HEK293T (cell line): ENCODE data around the gene FCSK.
"Not testable (repeated sequence)": the region's sequence is repeated elsewhere in the genome, so short reads cannot be mapped to it uniquely, and the experiment has no call there.

Experiments
- CTCF ChIA-PET: fragments of 350-600 bp; formaldehyde crosslinking; extraction: SDS; loops from one replicate; lab custom pipeline; 2021; ENCODE audit warnings: antibody characterized with exemption, inconsistent platforms; lab: Yijun Ruan, JAX
- POLR2A ChIA-PET: fragments of 350-600 bp; formaldehyde crosslinking; extraction: SDS; loops from one replicate; lab custom pipeline; 2020; ENCODE audit warnings: antibody characterized with exemption, inconsistent platforms; lab: Yijun Ruan, JAX
- DNase-seq: peaks from one replicate; pipeline ENCODE4 v3.0.0; 2012; ENCODE audit warnings: mixed read lengths; ENCODE audit errors: extremely low spot score
- ARNT ChIP-seq: fragments of 450-650 bp; IDR thresholded peaks from 2 replicates; pipeline ENCODE4 v1.6.1; 2017; ENCODE audit warnings: mild to moderate bottlenecking
- BHLHE40 ChIP-seq: fragments of 450-650 bp; IDR thresholded peaks from 2 replicates; pipeline ENCODE4 v1.6.1; 2016; ENCODE audit warnings: mild to moderate bottlenecking, moderate library complexity, borderline replicate concordance
- CTBP1 ChIP-seq: fragments of 450-650 bp; IDR thresholded peaks from 2 replicates; pipeline ENCODE4 v1.6.1; 2016; ENCODE audit warnings: borderline replicate concordance
- ELF4 ChIP-seq: fragments of 450-650 bp; IDR thresholded peaks from 2 replicates; pipeline ENCODE4 v1.6.1; 2017; ENCODE audit warnings: antibody characterized with exemption
- FOXA1 ChIP-seq: fragments of 450-650 bp; IDR thresholded peaks from 2 replicates; pipeline ENCODE4 v1.6.1; 2016; ENCODE audit warnings: mild to moderate bottlenecking
- FOXK2 ChIP-seq: fragments of 450-650 bp; IDR thresholded peaks from 2 replicates; pipeline ENCODE4 v1.6.1; 2016; ENCODE audit warnings: mild to moderate bottlenecking
- FOXM1 ChIP-seq: fragments of 450-650 bp; IDR thresholded peaks from 2 replicates; pipeline ENCODE4 v1.6.1; 2017; ENCODE audit warnings: mild to moderate bottlenecking, borderline replicate concordance
- HDGF ChIP-seq: fragments of 450-650 bp; IDR thresholded peaks from 2 replicates; pipeline ENCODE4 v1.6.1; 2017; ENCODE audit warnings: antibody characterized with exemption, borderline replicate concordance
- L3MBTL2 ChIP-seq: fragments of 450-650 bp; conservative IDR thresholded peaks from 2 replicates; pipeline ENCODE4 v1.6.1; 2016; ENCODE audit warnings: mild to moderate bottlenecking
- LEF1 ChIP-seq: fragments of 450-650 bp; IDR thresholded peaks from 2 replicates; pipeline ENCODE4 v1.6.1; 2017; ENCODE audit warnings: mild to moderate bottlenecking, borderline replicate concordance
- NFRKB ChIP-seq: fragments of 450-650 bp; IDR thresholded peaks from 2 replicates; pipeline ENCODE4 v1.6.1; 2016; ENCODE audit warnings: mild to moderate bottlenecking, moderate library complexity
- SP1 ChIP-seq: fragments of 450-650 bp; IDR thresholded peaks from 2 replicates; pipeline ENCODE4 v1.6.1; 2017
- SUZ12 ChIP-seq: fragments of 450-650 bp; IDR thresholded peaks from 2 replicates; pipeline ENCODE4 v1.6.1; 2016; ENCODE audit warnings: mild to moderate bottlenecking
- TARDBP ChIP-seq: fragments of 450-650 bp; IDR thresholded peaks from 2 replicates; pipeline ENCODE4 v1.6.1; 2016
- ZNF384 ChIP-seq: fragments of 450-650 bp; IDR thresholded peaks from 2 replicates; pipeline ENCODE4 v1.6.1; 2016
- TF ChIP-seq, protein P1 (sequence below): fragments of 450-650 bp; IDR thresholded peaks from 2 replicates; pipeline ENCODE4 v1.6.1; 2016

The FCSK gene

DNA sequence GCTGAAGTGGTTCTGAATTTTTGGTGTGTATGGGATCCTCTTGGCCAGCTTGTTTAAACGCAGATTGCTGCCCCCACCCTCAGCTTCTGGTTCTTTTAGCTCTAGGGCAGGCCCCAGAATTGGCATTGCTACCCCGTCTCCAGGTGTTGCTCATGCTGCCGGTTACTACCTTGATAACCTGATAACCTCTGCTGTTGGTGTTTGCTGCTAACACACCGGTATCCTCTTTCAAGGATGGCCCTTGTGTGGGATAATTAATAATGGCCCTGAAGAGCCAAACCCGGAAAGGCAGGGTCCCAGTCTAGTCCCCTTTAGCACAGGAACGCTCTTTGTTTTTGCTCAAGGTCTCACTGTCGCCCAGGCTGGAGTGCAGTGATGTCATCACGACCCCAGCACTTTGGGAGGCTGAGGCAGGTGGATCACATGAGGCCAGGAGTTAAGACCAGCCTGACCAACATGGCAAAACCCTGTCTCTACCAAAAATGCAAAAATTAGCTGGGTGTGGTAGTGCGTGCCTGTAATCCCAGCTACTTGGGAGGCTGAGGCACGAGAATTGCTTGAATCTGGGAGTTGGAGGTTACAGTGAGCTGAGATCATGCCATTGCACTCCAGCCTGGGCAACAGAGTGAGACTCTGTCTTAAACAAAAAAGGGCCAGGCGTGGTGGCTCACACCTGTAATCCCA is 14.2 kb upstream of the FCSK start:
- ChIA-PET CTCF (no interaction called here), POLR2A (interaction anchor here (0.9 to 3.5 kb wide), 6 partner anchors 10 to 60 kb away, joined by 3 to 27 read pairs (median 6); partner anchors contain the start of gene FCSK)
- TF ChIP-seq, protein P1, sequence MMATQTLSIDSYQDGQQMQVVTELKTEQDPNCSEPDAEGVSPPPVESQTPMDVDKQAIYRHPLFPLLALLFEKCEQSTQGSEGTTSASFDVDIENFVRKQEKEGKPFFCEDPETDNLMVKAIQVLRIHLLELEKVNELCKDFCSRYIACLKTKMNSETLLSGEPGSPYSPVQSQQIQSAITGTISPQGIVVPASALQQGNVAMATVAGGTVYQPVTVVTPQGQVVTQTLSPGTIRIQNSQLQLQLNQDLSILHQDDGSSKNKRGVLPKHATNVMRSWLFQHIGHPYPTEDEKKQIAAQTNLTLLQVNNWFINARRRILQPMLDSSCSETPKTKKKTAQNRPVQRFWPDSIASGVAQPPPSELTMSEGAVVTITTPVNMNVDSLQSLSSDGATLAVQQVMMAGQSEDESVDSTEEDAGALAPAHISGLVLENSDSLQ: no peak
- TF ChIP-seq FOXK2 (no peak), ELF4 (no peak), BHLHE40 (no peak), FOXM1 (no peak), ARNT (no peak), LEF1 (no peak), CTBP1 (no peak), FOXA1 (no peak)
- no peak for DNase-seq

DNA sequence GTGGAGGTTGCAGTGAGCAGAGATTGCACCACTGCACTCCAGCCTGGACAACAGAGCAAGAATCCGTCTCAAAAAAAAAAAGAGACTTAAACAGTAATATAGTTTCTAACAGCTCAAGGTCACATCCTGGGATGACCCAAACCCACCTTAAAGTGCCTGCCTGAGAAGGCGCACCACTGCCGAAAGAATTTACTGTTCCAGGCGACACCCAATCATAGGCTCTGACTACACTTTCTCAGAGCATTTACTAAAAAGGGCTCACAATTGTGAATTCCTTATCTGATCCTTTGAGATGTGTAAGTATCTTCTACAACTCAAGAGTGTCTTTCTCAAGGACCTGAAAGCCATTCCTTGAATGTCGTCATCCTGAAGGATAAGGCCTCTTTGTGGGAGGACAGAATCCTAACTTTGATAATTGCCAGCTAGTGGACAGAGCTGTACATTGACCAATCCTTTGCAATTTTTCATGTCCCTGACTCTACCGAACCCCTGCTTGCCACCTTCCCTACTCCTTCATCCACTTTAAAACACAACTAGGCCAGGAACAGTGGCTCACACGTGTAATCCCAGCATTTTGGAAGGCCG is 12.9 kb upstream of the FCSK start:
- CTCF ChIA-PET: no interaction called here
- POLR2A ChIA-PET: interaction anchor here (1.6 kb wide), 1 partner anchor 12 kb away, joined by 5 read pairs; no protein-coding TSS in a partner anchor
- no peak for DNase-seq
- no peak for TF ChIP-seq CTBP1

DNA sequence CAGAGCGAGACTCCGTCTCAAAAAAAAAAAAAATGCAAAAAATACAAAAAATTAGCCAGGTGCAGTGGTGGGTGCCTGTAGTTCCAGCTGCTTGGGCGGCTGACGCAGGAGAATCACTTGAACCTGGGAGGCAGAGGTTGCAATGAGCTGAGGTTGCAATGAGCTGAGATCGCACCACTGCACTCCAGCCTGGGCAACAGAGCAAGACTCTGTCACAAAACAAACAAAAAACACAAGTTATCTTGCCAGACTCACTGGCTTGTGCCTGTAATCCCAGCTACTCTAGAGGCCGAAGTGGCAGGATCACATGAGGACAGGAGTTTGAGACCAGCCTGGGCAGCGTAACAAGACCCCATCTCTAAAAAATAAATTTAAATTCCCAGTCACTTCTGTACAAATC is 12.1 kb upstream of the FCSK start:
- no peak for TF ChIP-seq FOXA1
- no peak for TF ChIP-seq SP1
- no peak for TF ChIP-seq FOXM1
- no peak for TF ChIP-seq ELF4
- TF ChIP-seq BHLHE40: no peak
- no peak for TF ChIP-seq ARNT
- TF ChIP-seq, protein P1: no peak
- no peak for TF ChIP-seq HDGF
- no peak for TF ChIP-seq L3MBTL2
- TF ChIP-seq TARDBP: no peak
- TF ChIP-seq CTBP1: no peak
- CTCF ChIA-PET: no interaction called here
- DNase-seq: no peak
- POLR2A ChIA-PET: interaction anchor here (1.5 kb wide), 1 partner anchor 12 kb away, joined by 7 read pairs; the partner anchor contains the start of gene FCSK

DNA sequence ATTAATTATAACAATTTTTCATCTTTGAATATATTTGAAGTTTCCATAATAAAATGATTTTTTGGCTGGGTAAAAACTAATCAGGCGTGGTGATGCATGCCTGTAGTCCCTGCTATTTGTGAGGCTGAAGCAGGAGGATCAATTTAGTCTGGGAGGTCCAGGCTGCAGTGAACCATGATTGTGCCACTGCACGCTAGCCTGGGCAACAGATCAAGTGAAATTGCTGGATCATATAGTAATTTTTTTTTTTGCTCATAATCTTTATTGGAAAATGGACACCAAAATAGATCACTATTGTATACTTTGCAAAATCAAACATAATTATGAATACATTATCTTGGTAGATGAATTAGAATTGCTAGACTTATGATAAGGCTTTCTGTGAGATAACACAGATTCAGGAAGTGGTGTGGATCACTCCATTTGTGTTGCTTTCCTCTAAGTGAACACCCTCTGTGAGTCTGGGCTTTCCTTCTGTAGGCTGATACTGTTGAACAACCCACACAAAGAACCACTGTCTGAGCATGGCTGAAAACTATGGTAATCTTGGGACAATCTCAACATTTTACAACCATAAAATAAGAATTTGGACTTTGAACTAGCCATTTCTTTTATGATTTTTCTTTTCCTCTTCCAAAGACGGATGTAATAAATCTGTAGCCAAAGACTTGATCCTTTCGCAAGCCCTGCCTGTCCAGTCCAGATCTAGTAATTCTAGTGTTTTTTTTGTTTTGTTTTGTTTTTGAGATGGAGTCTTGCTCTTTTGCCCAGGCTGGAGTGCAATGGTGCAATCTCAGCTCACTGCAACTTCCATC is 9.9 kb upstream of the FCSK start:
- DNase-seq: no peak
- ChIA-PET POLR2A (no interaction called here), CTCF (no interaction called here)
- TF ChIP-seq CTBP1 (no peak), SUZ12 (no peak), FOXK2 (no peak), BHLHE40 (no peak), ZNF384 (no peak), ARNT (no peak), FOXM1 (no peak), ELF4 (no peak), SP1 (no peak), HDGF (no peak), FOXA1 (no peak), TARDBP (no peak), NFRKB (no peak), LEF1 (no peak), L3MBTL2 (no peak)
- TF ChIP-seq, protein P1: no peak

DNA sequence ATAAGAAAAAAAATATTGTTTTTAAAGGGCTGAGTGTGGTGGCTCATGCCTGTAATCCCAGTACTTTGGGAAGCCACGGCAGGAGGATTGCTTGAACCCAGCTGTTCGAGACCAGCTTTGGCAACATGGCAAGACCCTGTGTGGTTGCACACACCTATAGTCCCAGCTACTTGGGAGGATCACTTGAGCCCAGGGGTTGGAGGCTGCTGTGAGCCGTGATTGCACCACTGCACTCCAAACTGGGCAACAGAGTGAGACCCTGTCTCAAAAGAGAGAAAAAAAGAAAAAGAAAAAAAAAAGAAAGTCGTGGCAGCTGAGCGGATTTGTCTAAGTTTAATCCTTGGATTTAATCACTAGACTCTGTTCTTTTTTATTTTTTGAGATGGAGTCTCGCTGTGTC is 6.3 kb upstream of the FCSK start:
- DNase-seq: no peak
- ChIA-PET CTCF (no interaction called here), POLR2A (no interaction called here)
- TF ChIP-seq BHLHE40 (no peak), ARNT (no peak), HDGF (no peak), ELF4 (no peak), FOXA1 (no peak), ZNF384 (no peak), TARDBP (no peak)
- TF ChIP-seq, protein P1: no peak

DNA sequence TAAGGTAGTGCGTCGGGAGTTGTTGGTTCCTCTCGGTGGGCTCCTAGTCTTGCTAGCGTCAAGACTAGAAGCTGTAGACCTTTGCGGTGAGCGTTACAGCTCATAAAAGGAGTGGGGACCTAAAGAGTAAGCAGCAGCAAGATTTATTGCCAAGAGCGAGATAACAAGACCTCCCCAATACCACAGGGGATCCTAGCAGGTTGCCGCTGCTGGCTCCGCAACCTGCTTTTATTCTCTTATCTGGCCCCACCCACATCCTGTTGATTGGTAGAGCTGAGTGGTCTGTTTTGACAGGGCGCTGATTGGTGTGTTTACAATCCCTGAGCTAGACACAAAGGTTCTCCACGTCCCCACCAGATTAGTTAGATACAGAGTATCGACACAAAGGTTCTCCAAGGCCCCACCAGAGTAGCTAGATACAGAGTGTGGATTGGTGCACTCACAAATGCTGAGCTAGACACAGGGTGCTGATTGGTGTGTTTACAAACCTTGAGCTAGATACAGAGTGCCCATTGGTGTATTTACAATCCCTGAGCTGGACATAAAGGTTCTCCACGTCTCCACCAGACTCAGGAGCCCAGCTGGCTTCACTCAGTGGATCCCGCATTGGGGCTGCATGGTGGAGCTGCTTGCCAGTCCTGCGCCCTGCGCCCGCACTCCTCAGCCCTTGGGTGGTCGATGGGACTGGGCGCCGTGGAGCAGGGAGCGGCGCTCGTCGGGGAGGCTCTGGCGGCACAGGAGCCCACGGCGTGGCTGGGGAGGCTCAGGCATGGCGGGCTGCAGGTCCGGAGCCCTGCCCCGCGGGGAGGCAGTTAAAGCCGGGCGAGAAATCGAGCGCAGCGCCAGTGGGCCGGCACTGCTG is 4.0 kb upstream of the FCSK start:
- POLR2A ChIA-PET: interaction anchor here (1.5 to 1.6 kb wide), 3 partner anchors 11 to 69 kb away, joined by 3 to 7 read pairs (median 4); partner anchors contain the start of gene ST3GAL2
- CTCF ChIA-PET, DNase-seq: not testable (repeated sequence)

DNA sequence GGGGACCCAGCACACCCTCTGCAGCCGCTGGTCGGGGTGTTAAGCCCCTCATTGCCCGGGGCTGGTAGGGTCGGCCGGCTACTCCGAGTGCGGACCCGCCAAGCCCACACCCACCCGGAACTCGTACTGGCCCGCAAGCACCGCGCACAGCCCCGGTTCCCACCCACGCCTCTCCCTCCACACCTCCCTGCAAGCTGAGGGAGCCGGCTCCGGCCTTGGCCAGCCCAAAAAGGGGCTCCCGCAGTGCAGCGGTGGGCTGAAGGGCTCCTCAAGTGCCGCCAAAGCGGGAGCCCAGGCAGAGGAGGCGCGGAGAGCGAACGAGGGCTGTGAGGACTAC is 3.4 kb upstream of the FCSK start:
- CTCF ChIA-PET, DNase-seq: not testable (repeated sequence)
- POLR2A ChIA-PET: interaction anchor here (1.5 to 1.6 kb wide), 3 partner anchors 12 to 70 kb away, joined by 3 to 7 read pairs (median 4); partner anchors contain the start of gene ST3GAL2
